Measurements from ENCODE around the gene TOP2B. TPM values are rescaled to one million over a fixed set of nuclear protein-coding genes. Genes with fewer than 3 reads are reported as not detected.

The TOP2B gene
- total RNA-seq, 6 donors from 2014 or later = 67.7 to 168 (median 75.6) TPM

DNA sequence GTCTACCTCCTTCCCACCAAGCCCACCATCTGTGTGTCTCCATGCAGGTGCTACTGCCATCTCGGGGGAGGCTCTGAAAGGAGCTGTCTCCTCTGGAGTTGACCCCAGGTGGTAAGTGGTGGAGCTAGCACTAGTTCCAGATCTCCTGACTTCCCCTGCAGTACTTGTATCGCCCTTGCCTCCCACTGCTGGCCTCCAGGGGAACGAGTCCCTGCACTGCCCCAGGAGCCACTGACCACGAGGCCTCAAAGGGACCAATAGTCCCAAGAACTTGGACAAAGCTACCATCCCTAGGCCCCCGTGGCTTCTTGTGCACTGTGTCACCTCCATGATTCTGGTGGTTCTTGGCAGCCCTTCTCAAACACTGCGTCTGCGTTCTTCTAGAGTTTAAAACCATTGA is 98.9 kb downstream of the TOP2B start:
- Histone ChIP-seq H3K36me3 (no peaks in the 10 kb centered on the region), H3K4me3 (no peak overlapping the region), H3K27me3 (no peaks in the 10 kb centered on the region), H3K4me1 (no peaks in the 10 kb centered on the region), H3K27ac (no peak overlapping the region), H3K9me3 (no peaks in the 10 kb centered on the region)
- DNase-seq (no peak), ATAC-seq (ENCODE audit: low FRiP score in 2 of 2) (no peak)
- WGBS, 2 donors = 92 to 98% methylated on average over 6 to 7 of the region's 7 CpGs
- no peak for TF ChIP-seq EP300 (IDR thresholded peaks at IDR 0.05)
- no peak for TF ChIP-seq POLR2A (IDR thresholded peaks at IDR 0.05)
- TF ChIP-seq POLR2AphosphoS5 (IDR thresholded peaks at IDR 0.05) = no peak
- TF ChIP-seq CTCF (IDR thresholded peaks at IDR 0.05) = no peak

DNA sequence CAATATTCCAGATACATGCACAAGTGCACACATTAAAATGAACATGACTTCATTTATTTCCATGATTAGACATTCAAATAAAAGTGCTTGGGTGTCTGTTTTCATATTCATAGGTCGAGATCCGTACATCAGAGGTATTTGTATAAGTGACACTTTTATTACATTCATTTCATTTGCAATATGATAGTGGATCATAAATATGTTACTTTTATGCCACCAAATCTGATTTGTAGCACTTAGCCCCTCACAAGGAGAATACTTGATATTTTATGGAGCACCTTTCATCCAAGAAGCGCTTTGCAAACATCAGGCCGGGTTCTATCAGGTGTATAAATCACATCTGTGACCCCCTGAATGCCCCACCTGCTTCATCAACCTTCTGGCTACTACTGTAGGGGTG is 100.6 kb downstream of the TOP2B start:
- TF ChIP-seq EP300 (IDR thresholded peaks at IDR 0.05) = no peak
- TF ChIP-seq CTCF (IDR thresholded peaks at IDR 0.05) = no peak
- no peak for TF ChIP-seq POLR2A (IDR thresholded peaks at IDR 0.05)
- DNase-seq = no peak
- ATAC-seq (ENCODE audit: low FRiP score in 2 of 2) = no peak
- no peak overlapping the region for H3K4me3 ChIP-seq
- no peaks in the 10 kb centered on the region for H3K27me3 ChIP-seq
- H3K27ac ChIP-seq = no peak overlapping the region
- no peaks in the 10 kb centered on the region for H3K9me3 ChIP-seq
- WGBS, 2 donors = 96 to 97% methylated on average over 4 of the region's 4 CpGs
- H3K4me1 ChIP-seq = no peaks in the 10 kb centered on the region
- no peaks in the 10 kb centered on the region for H3K36me3 ChIP-seq

DNA sequence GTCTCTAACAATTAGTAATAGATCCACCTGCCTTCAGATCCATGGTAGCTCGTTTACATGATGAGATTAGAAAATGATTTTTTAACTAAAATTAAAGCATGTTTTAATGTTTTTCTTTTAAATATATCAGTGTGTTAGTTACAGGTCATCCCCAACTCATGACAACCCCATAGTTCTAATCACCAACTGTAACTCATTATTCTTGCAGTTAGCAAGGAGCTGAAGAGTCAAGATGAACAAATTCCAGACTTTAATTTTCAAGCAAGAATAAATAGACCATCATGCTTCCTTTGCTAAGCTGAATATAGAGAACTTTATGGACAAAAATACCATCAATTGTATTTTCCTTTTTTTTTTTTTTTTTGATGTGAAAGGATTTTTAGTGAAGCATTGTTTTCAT is 101.1 kb downstream of the TOP2B start:
- Histone ChIP-seq H3K4me3 (no peak overlapping the region), H3K27ac (no peak overlapping the region), H3K9me3 (no peaks in the 10 kb centered on the region), H3K36me3 (no peaks in the 10 kb centered on the region), H3K4me1 (no peaks in the 10 kb centered on the region), H3K27me3 (no peaks in the 10 kb centered on the region)
- no peak for TF ChIP-seq POLR2AphosphoS5 (IDR thresholded peaks at IDR 0.05)
- no peak for TF ChIP-seq EP300 (IDR thresholded peaks at IDR 0.05)
- no peak for TF ChIP-seq POLR2A (IDR thresholded peaks at IDR 0.05)
- TF ChIP-seq CTCF (IDR thresholded peaks at IDR 0.05) = no peak
- WGBS, 2 donors = 76 to 86% methylated on average over 1 of the region's 1 CpG
- ATAC-seq (ENCODE audit: low FRiP score in 2 of 2) = no peak
- DNase-seq = no peak

DNA sequence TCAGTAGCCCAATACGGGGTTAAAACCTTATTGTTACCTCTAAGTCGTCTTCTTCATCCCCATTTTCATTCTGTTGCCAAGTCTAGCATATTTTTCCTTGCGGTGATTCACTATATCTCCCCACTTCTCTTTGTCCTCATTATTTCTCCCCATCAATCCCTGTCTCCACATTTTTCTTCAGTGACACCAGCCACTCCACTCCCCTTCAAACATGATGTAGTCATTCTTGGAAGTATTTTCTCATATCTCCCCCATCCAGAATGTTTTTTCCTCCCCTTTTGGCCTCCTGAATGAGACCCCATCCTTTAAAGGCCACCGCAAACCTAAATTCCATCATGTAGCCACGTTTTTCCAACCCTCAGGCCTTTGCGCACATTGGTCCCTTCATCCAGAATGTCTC is 105.9 kb downstream of the TOP2B start:
- WGBS, 2 donors = 81 to 84% methylated on average over 6 of the region's 6 CpGs
- DNase-seq (no peak), ATAC-seq (ENCODE audit: low FRiP score in 2 of 2) (no peak)
- H3K4me1 ChIP-seq = peaks cover 10 to 31% (median 16%) of the 10 kb centered on the region in 4 donors
- no peak overlapping the region for H3K4me3 ChIP-seq
- peak overlapping the region in 1 of 4 donors; percentile 42 for H3K27ac ChIP-seq
- no peaks in the 10 kb centered on the region for H3K27me3 ChIP-seq
- H3K9me3 ChIP-seq = no peaks in the 10 kb centered on the region
- no peaks in the 10 kb centered on the region for H3K36me3 ChIP-seq
- TF ChIP-seq POLR2A (IDR thresholded peaks at IDR 0.05) (no peak), EP300 (IDR thresholded peaks at IDR 0.05) (no peak), CTCF (IDR thresholded peaks at IDR 0.05) (no peak), POLR2AphosphoS5 (IDR thresholded peaks at IDR 0.05) (no peak)

GRCh38 chr3:25558121-25558520 is 106.6 kb downstream of the TOP2B start:
- Histone ChIP-seq H3K36me3 (no peaks in the 10 kb centered on the region), H3K27ac (no peak overlapping the region), H3K27me3 (no peaks in the 10 kb centered on the region), H3K4me3 (no peak overlapping the region), H3K4me1 (peaks cover 10 to 31% (median 16%) of the 10 kb centered on the region in 4 donors), H3K9me3 (no peaks in the 10 kb centered on the region)
- TF ChIP-seq EP300 (IDR thresholded peaks at IDR 0.05) (no peak), POLR2AphosphoS5 (IDR thresholded peaks at IDR 0.05) (no peak), CTCF (IDR thresholded peaks at IDR 0.05) (no peak), POLR2A (IDR thresholded peaks at IDR 0.05) (no peak)
- peak in 1 of 2 donors; percentile 19 for ATAC-seq (ENCODE audit: low FRiP score in 2 of 2)
- DNase-seq = no peak
- 46 to 55% methylated on average over 5 of the region's 5 CpGs for WGBS, 2 donors
